MV-4-11 (cell line): ENCODE data around the gene TRAF1.
"Not testable (repeated sequence)": the region's sequence is repeated elsewhere in the genome, so short reads cannot be mapped to it uniquely, and the experiment has no call there.

ENCODE experiments used
- DNase-seq: peaks from one replicate; lab custom pipeline; 2025; lab: John Stamatoyannopoulos, UW

Gene TRAF1, protein sequence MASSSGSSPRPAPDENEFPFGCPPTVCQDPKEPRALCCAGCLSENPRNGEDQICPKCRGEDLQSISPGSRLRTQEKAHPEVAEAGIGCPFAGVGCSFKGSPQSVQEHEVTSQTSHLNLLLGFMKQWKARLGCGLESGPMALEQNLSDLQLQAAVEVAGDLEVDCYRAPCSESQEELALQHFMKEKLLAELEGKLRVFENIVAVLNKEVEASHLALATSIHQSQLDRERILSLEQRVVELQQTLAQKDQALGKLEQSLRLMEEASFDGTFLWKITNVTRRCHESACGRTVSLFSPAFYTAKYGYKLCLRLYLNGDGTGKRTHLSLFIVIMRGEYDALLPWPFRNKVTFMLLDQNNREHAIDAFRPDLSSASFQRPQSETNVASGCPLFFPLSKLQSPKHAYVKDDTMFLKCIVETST

DNA sequence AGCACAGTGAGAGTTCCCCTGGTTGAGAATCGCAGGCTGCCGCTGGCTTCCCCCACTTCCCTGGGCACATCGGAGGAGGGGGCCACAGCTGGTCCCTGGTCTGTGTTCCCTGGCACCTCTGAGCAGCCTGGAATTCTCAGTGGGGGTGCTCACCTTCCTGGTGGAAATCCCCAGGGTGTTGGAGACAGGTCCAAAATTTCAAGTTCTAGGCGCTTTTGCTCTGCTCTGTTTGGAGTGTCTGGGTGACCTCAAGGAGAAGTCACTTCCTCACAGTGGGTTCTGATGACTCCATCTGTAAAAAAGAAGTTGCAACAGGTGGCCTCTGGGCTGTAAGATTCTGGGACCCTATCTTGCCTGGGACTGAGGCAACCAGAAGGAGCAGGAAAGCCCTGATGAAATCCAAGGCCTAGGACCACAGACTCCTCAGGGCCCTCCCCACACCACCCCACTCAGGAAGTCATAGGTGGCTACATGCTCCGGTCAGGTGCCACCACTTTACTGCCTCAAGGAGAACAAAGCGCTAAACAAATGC, at the start of gene TRAF1:
TRAF1 (minus strand) TSS at position 400 of the 532 bp plus-strand sequence. CDS start 721 bp downstream, outside the sequence.
- peak; percentile 82 for DNase-seq

DNA sequence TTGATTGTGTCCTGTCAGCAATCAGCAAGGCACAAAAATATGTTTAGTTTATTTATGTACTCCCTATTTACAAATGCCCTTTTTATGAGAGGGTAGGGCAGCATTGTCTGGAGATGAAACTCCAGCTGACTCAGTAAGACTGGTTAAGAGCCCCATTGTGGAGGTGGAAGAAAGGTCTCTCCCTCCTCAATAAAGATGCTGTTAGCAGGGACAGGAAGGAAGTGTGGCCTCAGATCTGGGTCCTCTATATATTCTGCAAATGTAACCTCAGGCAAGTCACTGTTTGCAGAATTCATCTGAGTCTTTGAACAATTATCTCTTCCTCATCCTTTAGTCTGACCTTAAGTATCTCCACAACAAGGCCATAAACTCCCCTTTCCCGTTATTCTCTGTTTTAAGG, 48.3 kb upstream of the TRAF1 start:
- no peak for DNase-seq

- no peak for DNase-seq
These were observed 47.6 kb upstream of the TRAF1 start for GRCh38 chr9:120974181-120974580.

GRCh38 chr9:120971938-120972337, 45.3 kb upstream of the TRAF1 start:
- no peak for DNase-seq

- DNase-seq: not testable (repeated sequence)
These were observed 44.9 kb upstream of the TRAF1 start for GRCh38 chr9:120971471-120971870.

GRCh38 chr9:120970244-120970643, 43.6 kb upstream of the TRAF1 start:
- DNase-seq: no peak

DNA sequence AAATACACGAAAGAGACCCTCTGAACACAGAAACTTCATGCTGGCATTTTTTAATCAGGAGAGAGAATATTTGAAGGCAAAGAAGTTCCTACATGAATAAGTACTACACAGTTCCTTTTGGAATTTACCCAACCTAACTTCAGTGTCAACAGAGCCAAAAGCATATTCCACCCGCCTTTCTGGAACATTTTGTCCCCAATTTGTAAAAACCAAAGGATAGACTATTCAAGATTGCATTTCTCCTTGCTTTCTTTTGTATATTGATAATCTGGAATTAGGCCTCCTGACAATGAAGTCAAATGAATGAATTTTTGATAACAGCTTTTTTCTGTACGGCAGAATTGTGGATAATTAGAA, 39.4 kb upstream of the TRAF1 start:
- no peak for DNase-seq

DNA sequence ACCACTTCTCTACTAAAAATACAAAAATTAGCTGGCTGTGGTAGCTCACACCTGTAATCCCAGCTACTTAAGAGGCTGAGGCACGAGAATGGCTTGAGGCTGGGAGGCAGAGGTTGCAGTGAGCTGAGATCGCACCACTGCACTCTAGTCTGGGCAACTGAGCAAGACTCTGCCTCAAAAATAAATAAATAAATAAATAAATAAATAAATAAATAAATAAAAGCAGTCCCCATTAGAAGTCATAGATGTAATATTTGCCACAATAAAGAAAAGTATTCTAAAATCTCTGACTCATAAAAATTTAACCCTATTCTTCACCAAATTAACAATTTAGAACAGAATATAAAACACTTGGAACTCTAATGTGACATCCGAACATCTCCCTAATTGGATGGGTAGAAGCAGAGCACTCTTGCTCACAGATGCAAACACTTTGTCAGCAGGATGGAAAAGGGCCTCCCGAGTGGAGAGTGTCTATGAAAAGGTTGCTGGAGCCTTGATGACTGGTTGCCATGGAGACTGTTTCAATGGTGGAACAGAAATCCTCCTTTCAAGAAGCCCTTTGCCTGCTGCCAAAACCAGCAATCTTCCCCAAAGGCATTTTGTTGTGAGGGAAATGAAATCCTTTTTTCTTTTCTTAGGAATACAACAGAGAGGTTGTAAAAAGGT, 38.9 kb upstream of the TRAF1 start:
- no peak for DNase-seq

DNA sequence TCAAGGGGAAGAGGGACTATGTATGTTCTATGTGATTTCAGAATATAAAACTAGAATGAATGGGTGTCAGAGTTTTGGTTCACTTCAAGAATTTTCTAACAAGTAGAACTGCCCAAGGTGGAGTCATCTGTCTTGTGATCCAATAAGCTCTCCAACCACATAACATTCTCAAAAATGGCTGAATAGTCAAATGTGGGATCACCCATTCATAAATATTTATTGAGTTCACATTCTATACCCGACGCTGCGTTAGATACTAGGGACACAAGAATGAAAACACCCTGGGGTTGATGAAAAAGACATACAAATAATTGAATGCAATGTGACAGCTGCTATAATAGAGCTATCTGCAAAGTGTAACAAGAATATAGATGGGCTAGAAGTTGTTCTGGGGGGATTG, 35.3 kb upstream of the TRAF1 start:
- DNase-seq: no peak

DNA sequence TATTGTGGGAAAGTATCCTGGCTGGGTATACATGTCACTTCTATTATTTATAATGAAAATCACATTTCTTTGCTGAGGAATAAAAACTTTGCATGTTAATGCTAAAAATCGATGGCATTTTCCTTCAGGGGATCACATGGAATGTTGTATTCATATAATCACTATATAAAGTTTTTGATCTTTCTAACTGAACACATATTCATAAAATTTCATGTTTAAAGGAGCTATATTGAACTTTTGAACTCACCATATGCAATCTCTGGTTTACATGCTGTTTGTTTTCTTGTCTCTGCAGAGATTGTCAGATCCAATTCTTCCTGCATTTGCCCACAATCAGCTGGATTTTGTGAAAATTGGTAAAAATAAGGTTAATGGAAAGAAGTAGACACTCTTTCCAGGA, 33.4 kb upstream of the TRAF1 start:
- no peak for DNase-seq

DNA sequence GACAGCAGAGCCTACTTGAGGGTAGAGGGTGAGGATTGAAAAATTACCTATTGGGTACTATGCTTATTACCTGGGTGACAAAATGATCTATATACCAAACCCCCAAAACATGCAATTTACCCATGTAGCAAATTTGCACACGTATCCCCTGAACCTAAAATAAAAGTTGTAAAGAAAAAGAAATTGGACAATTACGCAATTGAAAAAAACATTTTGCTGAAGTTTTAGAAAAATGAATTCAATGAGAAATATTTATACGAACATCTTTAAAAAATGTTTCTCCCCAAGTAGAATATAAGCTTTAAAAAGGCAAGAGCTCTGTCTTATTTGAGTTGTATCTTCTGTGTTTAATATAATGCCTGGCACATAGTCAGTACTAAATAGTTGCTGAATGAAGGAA, 30.3 kb upstream of the TRAF1 start:
- DNase-seq: no peak

GRCh38 chr9:120951960-120952618, 25.5 kb upstream of the TRAF1 start:
- no peak for DNase-seq

- no peak for DNase-seq
These were observed 24.1 kb upstream of the TRAF1 start for GRCh38 chr9:120950421-120951388.

DNA sequence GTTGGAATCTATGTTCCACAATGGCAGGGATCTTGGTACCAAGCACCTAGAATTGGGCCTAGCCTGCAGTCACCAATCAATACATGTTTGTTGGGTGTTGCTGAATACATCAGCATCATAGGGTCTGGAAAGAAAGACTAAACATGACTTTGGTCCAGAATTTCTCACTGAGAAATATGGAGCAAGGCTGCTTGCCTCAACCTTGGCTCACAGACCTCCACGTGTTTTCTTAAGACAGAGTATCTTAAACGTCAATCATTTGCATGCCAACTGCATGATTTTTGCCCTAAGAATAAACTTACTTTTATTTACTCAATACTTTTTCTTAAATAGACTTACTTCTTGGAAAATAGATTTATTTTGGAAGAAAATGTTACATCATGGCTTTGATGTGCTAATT, 22.7 kb upstream of the TRAF1 start:
- no peak for DNase-seq

DNA sequence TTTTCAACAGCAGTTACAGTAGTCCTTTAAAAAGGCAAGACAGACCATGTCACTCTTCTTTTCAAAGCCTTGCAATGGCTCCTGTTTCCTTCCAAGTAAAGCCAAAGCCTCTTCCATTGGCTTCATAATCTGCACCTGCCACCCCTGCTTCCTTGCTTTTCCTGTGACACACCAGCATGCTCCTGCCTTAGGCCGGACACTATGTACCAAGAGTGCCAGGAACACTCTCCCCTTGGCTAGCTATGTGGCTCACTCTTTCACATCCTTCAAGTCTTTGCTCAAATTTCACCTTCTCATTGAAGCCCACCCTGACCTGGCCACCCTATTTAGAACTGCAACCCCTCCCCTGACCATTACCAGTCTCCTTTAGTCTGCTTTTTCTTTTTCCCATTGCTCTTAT, 22.2 kb upstream of the TRAF1 start:
- DNase-seq: no peak

GRCh38 chr9:120947222-120947621, 20.6 kb upstream of the TRAF1 start:
- no peak for DNase-seq

DNA sequence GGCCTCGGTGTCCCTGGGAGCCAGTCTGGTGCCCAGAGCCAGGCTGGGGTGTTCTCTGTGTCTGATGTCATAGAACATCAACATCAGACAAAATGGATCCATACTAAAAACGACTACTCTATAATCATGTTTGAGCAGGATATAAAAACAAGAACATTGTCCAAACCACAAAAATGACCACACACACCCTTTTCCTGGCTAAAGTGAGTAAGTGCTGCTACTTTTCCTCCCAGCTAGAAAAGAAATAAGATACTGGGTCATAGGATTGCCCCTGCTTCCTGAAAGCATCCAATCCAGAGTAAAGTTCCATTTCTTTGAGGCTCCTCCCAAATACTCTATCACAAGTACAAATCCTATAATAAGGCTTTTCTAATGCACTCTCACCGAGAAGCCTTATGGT, 19.7 kb upstream of the TRAF1 start:
- DNase-seq: no peak

DNA sequence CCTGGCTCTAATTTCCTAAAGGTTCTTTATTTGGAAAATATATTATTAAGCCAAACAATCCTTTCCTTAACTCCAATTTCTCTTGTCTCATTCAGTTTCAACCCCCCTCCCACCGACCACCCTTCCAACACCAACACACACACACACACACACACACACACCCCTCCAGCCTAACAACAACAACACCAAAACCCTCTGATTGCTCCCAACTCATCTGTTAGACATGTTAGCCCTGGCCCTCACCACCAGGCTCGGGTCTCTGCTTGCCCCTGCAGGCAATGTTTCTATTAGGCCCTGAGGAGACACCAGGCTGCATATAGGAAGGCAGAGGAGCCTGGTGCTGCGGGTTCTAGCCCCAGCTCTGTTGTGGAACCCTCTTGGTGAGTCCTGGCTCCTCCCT, 18.4 kb upstream of the TRAF1 start:
- no peak for DNase-seq

DNA sequence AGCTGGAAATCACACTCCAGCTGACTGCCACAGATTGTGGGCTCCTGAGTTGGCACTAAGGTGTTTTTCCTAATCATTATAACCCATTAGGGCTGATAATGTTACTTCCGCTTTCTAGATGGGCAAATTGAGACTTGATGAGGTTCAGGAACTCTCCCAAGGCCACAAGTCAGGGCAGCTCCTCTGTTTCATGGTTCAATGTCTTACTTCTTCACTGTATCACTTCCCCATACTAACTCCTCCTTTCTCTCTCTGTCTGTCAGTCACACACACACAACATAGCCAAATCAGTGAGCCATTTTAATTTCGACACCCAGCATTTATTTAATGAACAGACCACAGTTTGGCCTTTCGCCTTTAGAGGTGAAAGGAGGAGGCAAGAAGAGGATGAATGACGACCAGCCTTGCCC, 17.8 kb upstream of the TRAF1 start:
- peak; percentile 98 for DNase-seq

DNA sequence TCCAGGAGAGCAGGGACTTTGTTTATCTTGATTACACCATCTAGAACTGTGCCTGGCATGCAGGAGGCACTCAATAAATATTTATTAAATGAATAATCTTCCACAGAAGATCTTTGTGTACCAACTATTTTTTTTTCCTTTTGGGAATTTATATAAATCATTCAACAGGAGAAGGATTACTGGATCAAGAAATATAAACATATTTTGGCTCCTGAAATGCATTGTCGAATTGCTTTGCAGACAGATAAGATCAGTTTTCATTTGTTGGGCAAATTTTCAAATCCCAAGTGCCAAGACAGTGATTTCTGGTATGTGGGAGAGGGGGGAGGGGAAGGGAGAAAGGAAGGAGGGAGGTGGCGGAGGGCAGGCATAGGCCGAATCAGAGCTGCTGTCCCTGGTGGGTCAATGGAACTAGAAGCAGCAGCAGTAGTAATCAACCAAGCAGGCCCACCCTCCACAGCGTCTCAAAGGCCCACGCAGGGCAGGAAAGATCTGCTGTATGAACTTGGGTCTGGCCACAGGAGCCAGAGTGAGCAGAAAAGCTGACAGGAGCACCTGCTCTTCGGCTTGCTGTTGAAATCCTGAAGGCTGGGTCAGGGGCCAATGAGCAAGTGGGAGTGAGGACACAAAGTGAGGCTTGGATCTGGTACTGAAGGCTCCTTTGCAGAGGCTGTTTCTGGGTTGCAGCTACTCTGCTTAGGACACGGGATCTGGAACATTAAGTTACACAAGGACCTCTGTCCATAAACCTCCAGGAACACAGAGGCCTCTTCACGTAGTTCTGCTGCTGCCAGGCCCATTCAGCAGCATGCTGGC, 15.8 kb upstream of the TRAF1 start:
- DNase-seq: no peak
